SK-N-SH (cell line): ENCODE measurements around the gene PIK3IP1. TPM values are rescaled to one million over a fixed set of nuclear protein-coding genes. Genes with fewer than 3 reads are reported as not detected.
A peak's percentile ranks its signal among the peaks of the same experiment; 100 is the strongest.

ENCODE experiments used
- CTCF ChIA-PET: fragments of 300-600, 350-600 bp; formaldehyde crosslinking; extraction: SDS; loops from one replicate; lab custom pipeline; 2021; lab: Yijun Ruan, JAX
- POLR2A ChIA-PET: fragments of 350-600 bp; sonication (Branson Sonifier 250); formaldehyde crosslinking; extraction: SDS; loops from one replicate; lab custom pipeline; 2020; ENCODE audit warnings: antibody characterized with exemption, inconsistent platforms; lab: Yijun Ruan, JAX
- DNase-seq: peaks from one replicate; pipeline ENCODE4 v3.0.0; 2012
- H2AFZ ChIP-seq: fragments of 200-600 bp; sonication (generic); 2 replicates; pipeline ENCODE4 v1.8.1; 2016; ENCODE audit warnings: antibody characterized with exemption, mild to moderate bottlenecking, low read depth
- H3F3A ChIP-seq: fragments of 200-600 bp; sonication (generic); replicated peaks from 2 replicates; pipeline ENCODE3; 2016; ENCODE audit warnings: antibody characterized with exemption, mild to moderate bottlenecking; ENCODE audit not compliant: insufficient read depth
- H3K27ac ChIP-seq, 2 experiments: fragments of 200-500 bp in 1 of 2; fragments of 200-600 bp in 1 of 2; sonication (Bioruptor generic) in 1 of 2; sonication (generic), shearing (Covaris generic) in 1 of 2; 2 replicates each; pipeline versions ENCODE4 v1.5.1 to v1.6.1; 2014 to 2016; ENCODE audit warnings: low read depth in 2 of 2, inconsistent platforms in 1 of 2, low read length in 1 of 2, mild to moderate bottlenecking in 1 of 2, mixed read lengths in 1 of 2
- H3K27me3 ChIP-seq: fragments of 200-600 bp; sonication (generic), shearing (Covaris generic); 2 replicates; pipeline ENCODE4 v1.6.1; 2016; ENCODE audit warnings: mixed run types; ENCODE audit not compliant: insufficient read depth
- H3K36me3 ChIP-seq, 2 experiments: fragments of 200-500 bp in 1 of 2; fragments of 200-600 bp in 1 of 2; sonication (Bioruptor generic) in 1 of 2; sonication (generic) in 1 of 2; replicated peaks in 1 of 2; 2 replicates each; pipeline versions ENCODE3 to v1.5.1; 2014 to 2016; ENCODE audit warnings: low read length in 1 of 2, mild to moderate bottlenecking in 1 of 2; ENCODE audit not compliant: insufficient read depth in 2 of 2, control insufficient read depth in 1 of 2
- H3K4me1 ChIP-seq, 2 experiments: fragments of 200-500 bp in 1 of 2; fragments of 200-600 bp in 1 of 2; sonication (Bioruptor generic) in 1 of 2; sonication (generic), shearing (Covaris generic) in 1 of 2; 2 replicates each; pipeline versions ENCODE4 v1.5.1 to v1.6.1; 2014 to 2016; ENCODE audit warnings: low read depth in 1 of 2, low read length in 1 of 2, mixed run types in 1 of 2; ENCODE audit not compliant: insufficient read depth in 2 of 2, control insufficient read depth in 1 of 2
- H3K4me2 ChIP-seq: fragments of 200-600 bp; sonication (generic), shearing (Covaris generic); 2 replicates; pipeline ENCODE4 v1.6.1; 2017; ENCODE audit warnings: mixed run types
- H3K4me3 ChIP-seq, 2 experiments: fragments of 200-500 bp in 1 of 2; fragments of 200-600 bp in 1 of 2; sonication (Bioruptor generic) in 1 of 2; sonication (generic), shearing (Covaris generic) in 1 of 2; 2 replicates each; pipeline versions ENCODE4 v1.5.1 to v1.8.1; 2014 to 2016; ENCODE audit warnings: low read depth in 2 of 2, inconsistent platforms in 1 of 2, low read length in 1 of 2, mild to moderate bottlenecking in 1 of 2, mixed read lengths in 1 of 2, moderate library complexity in 1 of 2
- H3K79me2 ChIP-seq: fragments of 200-600 bp; sonication (generic); 2 replicates; pipeline ENCODE4 v1.8.1; 2017; ENCODE audit warnings: mild to moderate bottlenecking; ENCODE audit not compliant: insufficient read depth
- H3K9ac ChIP-seq: fragments of 200-600 bp; sonication (generic); 2 replicates; pipeline ENCODE4 v1.6.1; 2017; ENCODE audit warnings: mixed run types
- H3K9me2 ChIP-seq: fragments of 200-600 bp; sonication (generic); 2 replicates; pipeline ENCODE4 v1.6.1; 2017; ENCODE audit warnings: mixed run types
- H3K9me3 ChIP-seq: fragments of 200-600 bp; sonication (generic); 2 replicates; pipeline ENCODE4 v1.6.1; 2017; ENCODE audit warnings: mixed run types, mild to moderate bottlenecking, moderate library complexity
- H4K20me1 ChIP-seq: fragments of 200-600 bp; sonication (generic); 2 replicates; pipeline ENCODE4 v1.6.1; 2017; ENCODE audit warnings: mild to moderate bottlenecking, mixed run types; ENCODE audit not compliant: insufficient read depth
- ELF1 ChIP-seq: IDR thresholded peaks from 2 replicates; pipeline ENCODE4 v1.4.0; 2012
- EP300 ChIP-seq, 2 experiments: IDR thresholded peaks; 2 replicates each; pipeline versions ENCODE4 v1.4.0 to v1.6.1; 2012; ENCODE audit warnings: borderline replicate concordance in 1 of 2, low read depth in 1 of 2, low read length in 1 of 2
- EZH2phosphoT487 ChIP-seq: fragments of 200-600 bp; sonication (generic); IDR thresholded peaks from 2 replicates; pipeline ENCODE4 v1.6.1; 2017; ENCODE audit warnings: low read depth, mixed run types, mild to moderate bottlenecking, antibody characterized with exemption, moderate library complexity, borderline replicate concordance
- FOSL2 ChIP-seq: IDR thresholded peaks from 2 replicates; pipeline ENCODE4 v1.4.0; 2012; ENCODE audit warnings: low read depth, mild to moderate bottlenecking, moderate library complexity, borderline replicate concordance
- FOXJ3 ChIP-seq: sonication (generic); formaldehyde crosslinking; IDR thresholded peaks from 2 replicates; pipeline ENCODE4 v1.5.1; 2020; ENCODE audit warnings: mild to moderate bottlenecking, missing genetic modification reagents
- FOXM1 ChIP-seq: IDR thresholded peaks from 2 replicates; pipeline ENCODE4 v1.4.0; 2012; ENCODE audit warnings: low read depth, mild to moderate bottlenecking
- GABPA ChIP-seq: IDR thresholded peaks from 2 replicates; pipeline ENCODE4 v1.4.0; 2012; ENCODE audit warnings: low read depth, mild to moderate bottlenecking
- GATA2 ChIP-seq: sonication (generic); formaldehyde crosslinking; IDR thresholded peaks from 2 replicates; pipeline ENCODE4 v1.5.0; 2020; ENCODE audit warnings: mild to moderate bottlenecking, missing genetic modification reagents
- MXI1 ChIP-seq: IDR thresholded peaks from 2 replicates; pipeline ENCODE4 v1.6.1; 2012; ENCODE audit warnings: mild to moderate bottlenecking, low read depth, low read length, improper control_type of control experiment
- NRF1 ChIP-seq: IDR thresholded peaks from 2 replicates; pipeline ENCODE4 v1.6.1; 2012; ENCODE audit warnings: low read depth, mild to moderate bottlenecking, low read length
- POLR2AphosphoS5 ChIP-seq: IDR thresholded peaks from 2 replicates; pipeline ENCODE4 v1.6.1; 2012; ENCODE audit warnings: low read depth, low read length
- RAD21 ChIP-seq: IDR thresholded peaks from 2 replicates; pipeline ENCODE4 v1.6.1; 2012; ENCODE audit warnings: mild to moderate bottlenecking, low read length
- RCOR1 ChIP-seq: fragments of 150-350 bp; IDR thresholded peaks from 2 replicates; pipeline ENCODE4 v1.6.1; 2017; ENCODE audit warnings: antibody characterized with exemption, low read length
- RXRA ChIP-seq: IDR thresholded peaks from 2 replicates; pipeline ENCODE4 v1.4.0; 2012; ENCODE audit warnings: low read depth, mild to moderate bottlenecking, borderline replicate concordance
- SMC3 ChIP-seq: IDR thresholded peaks from 2 replicates; pipeline ENCODE4 v1.6.1; 2012; ENCODE audit warnings: low read depth, low read length, improper control_type of control experiment
- TCF12 ChIP-seq: IDR thresholded peaks from 2 replicates; pipeline ENCODE4 v1.4.0; 2012
- YY1 ChIP-seq: IDR thresholded peaks from 2 replicates; pipeline ENCODE4 v1.4.0; 2012; ENCODE audit warnings: low read depth, mild to moderate bottlenecking
- WGBS: methylation state at CpG from one replicate; pipeline ENCODE4 v1.1.6; 2017; ENCODE audit warnings: low lambda C conversion rate; 5-methylcytosine and 5-hydroxymethylcytosine counted together
- polyA plus RNA-seq, 3 experiments: library from polyadenylated mRNA; depleted of rRNA; stranded (reverse); fragments of >200 nt; gene quantifications; 2 replicates each; pipeline ENCODE4 v1.2.3, GENCODE V29; 2012
- TF ChIP-seq, protein P1 (sequence below): fragments of 150-350 bp; IDR thresholded peaks from 2 replicates; pipeline ENCODE4 v1.6.1; 2016; ENCODE audit warnings: mild to moderate bottlenecking, low read depth, low read length
- TF ChIP-seq, protein P2 (sequence below): IDR thresholded peaks from 2 replicates; pipeline ENCODE4 v1.4.0; 2012; ENCODE audit warnings: low read depth
- TF ChIP-seq, protein P3 (sequence below): IDR thresholded peaks from 2 replicates; pipeline ENCODE4 v1.4.0; 2012; ENCODE audit warnings: low read depth, borderline replicate concordance
- TF ChIP-seq, protein P4 (sequence below): IDR thresholded peaks from 2 replicates; pipeline ENCODE4; 2012
- TF ChIP-seq, protein P5 (sequence below): IDR thresholded peaks from 2 replicates; pipeline ENCODE4 v1.6.1; 2012; ENCODE audit warnings: mild to moderate bottlenecking, low read depth, low read length, moderate library complexity

The PIK3IP1 gene
- polyA plus RNA-seq, 1 of the 3 experiments (the other 2 are of a cell fraction): 8.6 TPM

DNA sequence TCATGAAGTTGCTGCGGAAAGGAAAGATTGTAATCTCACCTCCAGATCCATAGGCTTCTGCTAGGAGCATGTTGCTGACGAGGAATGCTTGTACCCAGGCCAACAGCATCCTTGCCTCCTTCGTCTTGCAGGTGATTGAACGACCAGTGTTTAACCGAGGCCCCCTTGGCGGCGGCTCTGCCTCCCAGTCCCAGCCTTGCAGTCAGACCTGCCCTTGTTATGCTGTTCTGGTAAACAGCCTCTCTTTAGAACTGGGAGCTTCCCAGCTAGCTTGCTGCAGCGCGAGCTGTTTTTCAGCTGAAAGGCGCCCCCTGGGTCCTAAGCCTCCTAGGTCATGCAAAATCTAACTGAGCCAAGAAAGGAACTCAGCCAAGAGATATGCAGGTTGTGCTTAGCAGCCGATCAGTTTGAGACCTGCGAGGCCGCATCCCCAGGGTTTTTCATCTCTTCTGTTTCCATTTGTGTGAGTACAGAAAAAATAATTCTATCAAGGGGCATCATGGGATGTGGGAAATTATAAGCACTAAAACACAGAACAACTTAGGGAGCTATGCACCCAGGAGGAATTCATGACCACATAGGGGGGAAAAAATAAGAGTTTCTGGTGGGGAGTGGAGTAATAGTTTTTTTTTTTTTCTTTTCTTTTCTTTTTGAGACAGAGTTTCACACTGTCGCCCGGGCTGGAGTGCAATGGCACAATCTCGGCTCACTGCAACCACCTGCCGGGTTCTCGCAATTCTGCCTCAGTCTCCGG lies at the start of gene PIK3IP1 (continued):
- TF ChIP-seq, protein P1, sequence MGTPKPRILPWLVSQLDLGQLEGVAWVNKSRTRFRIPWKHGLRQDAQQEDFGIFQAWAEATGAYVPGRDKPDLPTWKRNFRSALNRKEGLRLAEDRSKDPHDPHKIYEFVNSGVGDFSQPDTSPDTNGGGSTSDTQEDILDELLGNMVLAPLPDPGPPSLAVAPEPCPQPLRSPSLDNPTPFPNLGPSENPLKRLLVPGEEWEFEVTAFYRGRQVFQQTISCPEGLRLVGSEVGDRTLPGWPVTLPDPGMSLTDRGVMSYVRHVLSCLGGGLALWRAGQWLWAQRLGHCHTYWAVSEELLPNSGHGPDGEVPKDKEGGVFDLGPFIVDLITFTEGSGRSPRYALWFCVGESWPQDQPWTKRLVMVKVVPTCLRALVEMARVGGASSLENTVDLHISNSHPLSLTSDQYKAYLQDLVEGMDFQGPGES: no peak
- TF ChIP-seq RCOR1 (no peak), TCF12 (peak; percentile 36; the same call in 1 of the 2 replicates), FOXJ3 (CRISPR knock-in tag) (no peak; the same call in 1 of the 2 replicates), ELF1 (peak; percentile 12; the same call in 1 of the 2 replicates), FOSL2 (no peak), SMC3 (peak; percentile 11; the same call in 1 of the 2 replicates), RXRA (no peak), FOXM1 (no peak)
- TF ChIP-seq, protein P2, sequence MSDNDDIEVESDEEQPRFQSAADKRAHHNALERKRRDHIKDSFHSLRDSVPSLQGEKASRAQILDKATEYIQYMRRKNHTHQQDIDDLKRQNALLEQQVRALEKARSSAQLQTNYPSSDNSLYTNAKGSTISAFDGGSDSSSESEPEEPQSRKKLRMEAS: peak; percentile 74
- TF ChIP-seq, protein P3, sequence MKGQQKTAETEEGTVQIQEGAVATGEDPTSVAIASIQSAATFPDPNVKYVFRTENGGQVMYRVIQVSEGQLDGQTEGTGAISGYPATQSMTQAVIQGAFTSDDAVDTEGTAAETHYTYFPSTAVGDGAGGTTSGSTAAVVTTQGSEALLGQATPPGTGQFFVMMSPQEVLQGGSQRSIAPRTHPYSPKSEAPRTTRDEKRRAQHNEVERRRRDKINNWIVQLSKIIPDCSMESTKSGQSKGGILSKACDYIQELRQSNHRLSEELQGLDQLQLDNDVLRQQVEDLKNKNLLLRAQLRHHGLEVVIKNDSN: no peak
- TF ChIP-seq, protein P4, sequence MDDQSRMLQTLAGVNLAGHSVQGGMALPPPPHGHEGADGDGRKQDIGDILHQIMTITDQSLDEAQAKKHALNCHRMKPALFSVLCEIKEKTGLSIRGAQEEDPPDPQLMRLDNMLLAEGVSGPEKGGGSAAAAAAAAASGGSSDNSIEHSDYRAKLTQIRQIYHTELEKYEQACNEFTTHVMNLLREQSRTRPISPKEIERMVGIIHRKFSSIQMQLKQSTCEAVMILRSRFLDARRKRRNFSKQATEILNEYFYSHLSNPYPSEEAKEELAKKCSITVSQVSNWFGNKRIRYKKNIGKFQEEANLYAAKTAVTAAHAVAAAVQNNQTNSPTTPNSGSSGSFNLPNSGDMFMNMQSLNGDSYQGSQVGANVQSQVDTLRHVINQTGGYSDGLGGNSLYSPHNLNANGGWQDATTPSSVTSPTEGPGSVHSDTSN: peak; percentile 22; the same call in 1 of the 2 replicates

DNA sequence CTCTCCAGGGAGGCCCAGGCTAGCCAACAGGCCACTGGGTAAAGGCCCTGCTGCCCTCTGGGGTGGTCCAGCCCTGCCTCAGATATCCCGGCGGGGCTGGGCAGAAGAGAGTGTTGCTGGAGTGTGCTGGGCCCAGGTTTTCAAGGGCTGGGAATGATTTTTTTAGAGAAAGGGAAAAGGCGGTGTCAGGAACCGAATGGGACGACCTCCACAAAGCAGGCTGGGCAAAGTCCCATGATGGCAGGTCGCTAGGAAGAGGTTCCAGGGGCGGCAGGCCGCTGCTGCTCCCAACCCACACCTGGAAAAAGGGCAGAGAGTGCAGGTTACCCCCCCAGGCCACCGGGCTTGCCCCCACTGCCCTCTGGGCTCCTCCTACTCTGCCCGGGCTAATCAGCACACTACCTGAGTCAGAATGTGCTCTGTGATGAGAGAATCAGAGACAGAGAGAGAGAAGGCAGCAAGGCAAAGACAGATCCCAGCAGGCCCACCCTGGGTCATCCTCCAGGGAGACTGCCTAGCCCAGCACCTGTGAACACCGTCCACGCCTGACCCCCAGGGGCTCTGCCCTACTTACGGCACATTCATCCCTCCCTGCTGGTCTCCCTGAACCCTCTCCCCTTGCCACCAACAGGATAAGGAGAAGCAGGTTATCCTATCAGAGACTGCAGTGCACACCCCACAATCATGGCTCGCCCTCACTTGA lies 49.2 kb upstream of the PIK3IP1 start:
- no peak overlapping the region for H3K9ac ChIP-seq
- peaks cover 70% of the 10 kb centered on the region for H3K79me2 ChIP-seq
- no peak overlapping the region for H2AFZ ChIP-seq
- no peaks in the 10 kb centered on the region for H3K27me3 ChIP-seq
- no peak overlapping the region for H3K4me3 ChIP-seq
- no peaks in the 10 kb centered on the region for H3K9me3 ChIP-seq
- 87% methylated on average over 9 of the region's 14 CpGs for WGBS
- no peak for DNase-seq
- peaks cover 44 to 63% of the 10 kb centered on the region in 2 experiments for H3K36me3 ChIP-seq
- ChIA-PET POLR2A (no interaction called here), CTCF (interaction anchor here (4.7 kb wide), 1 partner anchor 28 kb away, joined by 25 read pairs; no protein-coding TSS in a partner anchor)
- H3K4me1 ChIP-seq: peaks cover 19 to 60% of the 10 kb centered on the region in 2 experiments
- H3K9me2 ChIP-seq: no peaks in the 10 kb centered on the region
- no peak overlapping the region; a peak in 1 of 4 replicates for H3K27ac ChIP-seq
- H3F3A ChIP-seq: no peaks in the 10 kb centered on the region
- no peak overlapping the region for H3K4me2 ChIP-seq
- peaks cover 76% of the 10 kb centered on the region for H4K20me1 ChIP-seq
- TF ChIP-seq ELF1 (no peak), NRF1 (no peak), EZH2phosphoT487 (no peak), POLR2AphosphoS5 (no peak), YY1 (no peak), FOSL2 (no peak), GATA2 (CRISPR knock-in tag) (no peak), GABPA (no peak), MXI1 (no peak), EP300 (IDR thresholded peaks at IDR 0.05; ENCODE audit: borderline replicate concordance in 1 of 2, low read depth in 1 of 2, low read length in 1 of 2) (no peak), SMC3 (no peak), RAD21 (no peak)
- TF ChIP-seq, protein P2: no peak
- TF ChIP-seq, protein P5, sequence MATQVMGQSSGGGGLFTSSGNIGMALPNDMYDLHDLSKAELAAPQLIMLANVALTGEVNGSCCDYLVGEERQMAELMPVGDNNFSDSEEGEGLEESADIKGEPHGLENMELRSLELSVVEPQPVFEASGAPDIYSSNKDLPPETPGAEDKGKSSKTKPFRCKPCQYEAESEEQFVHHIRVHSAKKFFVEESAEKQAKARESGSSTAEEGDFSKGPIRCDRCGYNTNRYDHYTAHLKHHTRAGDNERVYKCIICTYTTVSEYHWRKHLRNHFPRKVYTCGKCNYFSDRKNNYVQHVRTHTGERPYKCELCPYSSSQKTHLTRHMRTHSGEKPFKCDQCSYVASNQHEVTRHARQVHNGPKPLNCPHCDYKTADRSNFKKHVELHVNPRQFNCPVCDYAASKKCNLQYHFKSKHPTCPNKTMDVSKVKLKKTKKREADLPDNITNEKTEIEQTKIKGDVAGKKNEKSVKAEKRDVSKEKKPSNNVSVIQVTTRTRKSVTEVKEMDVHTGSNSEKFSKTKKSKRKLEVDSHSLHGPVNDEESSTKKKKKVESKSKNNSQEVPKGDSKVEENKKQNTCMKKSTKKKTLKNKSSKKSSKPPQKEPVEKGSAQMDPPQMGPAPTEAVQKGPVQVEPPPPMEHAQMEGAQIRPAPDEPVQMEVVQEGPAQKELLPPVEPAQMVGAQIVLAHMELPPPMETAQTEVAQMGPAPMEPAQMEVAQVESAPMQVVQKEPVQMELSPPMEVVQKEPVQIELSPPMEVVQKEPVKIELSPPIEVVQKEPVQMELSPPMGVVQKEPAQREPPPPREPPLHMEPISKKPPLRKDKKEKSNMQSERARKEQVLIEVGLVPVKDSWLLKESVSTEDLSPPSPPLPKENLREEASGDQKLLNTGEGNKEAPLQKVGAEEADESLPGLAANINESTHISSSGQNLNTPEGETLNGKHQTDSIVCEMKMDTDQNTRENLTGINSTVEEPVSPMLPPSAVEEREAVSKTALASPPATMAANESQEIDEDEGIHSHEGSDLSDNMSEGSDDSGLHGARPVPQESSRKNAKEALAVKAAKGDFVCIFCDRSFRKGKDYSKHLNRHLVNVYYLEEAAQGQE: no peak
